HepG2 (cell line): ENCODE data around the gene ACTR10. TPM values are rescaled to one million over a fixed set of nuclear protein-coding genes. Genes with fewer than 3 reads are reported as not detected.
A peak's percentile ranks its signal among the peaks of the same experiment; 100 is the strongest.

ENCODE experiments used
- MTF2 ChIP-seq: sonication (generic); formaldehyde crosslinking; IDR thresholded peaks from 2 replicates; pipeline ENCODE4 v1.5.0; 2020; ENCODE audit warnings: missing genetic modification reagents, borderline replicate concordance
- NFYB ChIP-seq: sonication (generic); formaldehyde crosslinking; IDR thresholded peaks from 2 replicates; pipeline ENCODE4 v1.4.0; 2020; ENCODE audit warnings: missing genetic modification reagents
- NR2F1 ChIP-seq, 2 experiments: fragments of 450-650 bp in 1 of 2; formaldehyde crosslinking in 1 of 2; IDR thresholded peaks; 2 replicates each; pipeline versions ENCODE4 v1.5.0 to v1.6.1; 2016 to 2020; ENCODE audit warnings: mild to moderate bottlenecking in 1 of 2, missing compliant biosample characterization in 1 of 2, missing genetic modification reagents in 1 of 2, moderate library complexity in 1 of 2
- PATZ1 ChIP-seq: sonication (generic); formaldehyde crosslinking; IDR thresholded peaks from 2 replicates; pipeline ENCODE4 v1.4.0; 2020; ENCODE audit warnings: missing genetic modification reagents
- PHF21A ChIP-seq: sonication (generic); formaldehyde crosslinking; IDR thresholded peaks from 2 replicates; pipeline ENCODE4 v1.5.0; 2020; ENCODE audit warnings: mild to moderate bottlenecking, missing genetic modification reagents
- SAP130 ChIP-seq: IDR thresholded peaks from 2 replicates; pipeline ENCODE4 v1.6.1; 2016; ENCODE audit warnings: low read depth
- SP2 ChIP-seq: sonication (generic); formaldehyde crosslinking; IDR thresholded peaks from 2 replicates; pipeline ENCODE4 v1.5.1; 2020; ENCODE audit warnings: mild to moderate bottlenecking, missing genetic modification reagents
- UBTF ChIP-seq: sonication (generic); formaldehyde crosslinking; IDR thresholded peaks from 2 replicates; pipeline ENCODE4 v1.4.0; 2020; ENCODE audit warnings: mild to moderate bottlenecking, missing genetic modification reagents
- ZFP82 ChIP-seq: sonication (generic); formaldehyde crosslinking; IDR thresholded peaks from 2 replicates; pipeline ENCODE4 v1.5.1; 2020; ENCODE audit warnings: mild to moderate bottlenecking, missing genetic modification reagents, borderline replicate concordance
- ZFY ChIP-seq: sonication (generic); formaldehyde crosslinking; IDR thresholded peaks from 2 replicates; pipeline ENCODE4 v1.4.0; 2020; ENCODE audit warnings: missing genetic modification reagents
- ZNF264 ChIP-seq: sonication (generic); formaldehyde crosslinking; IDR thresholded peaks from 2 replicates; pipeline ENCODE4 v1.4.0; 2020; ENCODE audit warnings: missing genetic modification reagents
- ZNF646 ChIP-seq: sonication (generic); formaldehyde crosslinking; IDR thresholded peaks from 2 replicates; pipeline ENCODE4 v1.9.0; 2021; ENCODE audit warnings: mild to moderate bottlenecking, missing genetic modification reagents
- polyA plus RNA-seq, 8 experiments: library from polyadenylated mRNA; depleted of rRNA in 3 of 8; stranded (reverse) in 7 of 8; unstranded in 1 of 8; fragments of >200 nt; fragmentation: Illumina TruSeq in 4 of 8; extraction: Trizol in 4 of 8; gene quantifications; 2 replicates each; pipeline versions ENCODE4 v1.2.1 to v1.2.3, GENCODE V29; 2011 to 2016; ENCODE audit warnings: low read depth in 4 of 8, missing spikeins in 1 of 8, mixed read lengths in 1 of 8; ENCODE audit not compliant: insufficient read depth in 1 of 8
- total RNA-seq, 5 experiments: library from RNA; depleted of rRNA; stranded (reverse); fragments of >200 nt; fragmentation: Illumina TruSeq; extraction: Trizol; gene quantifications; 2 replicates each; pipeline ENCODE4 v1.2.3, GENCODE V29; 2016; ENCODE audit warnings: low read depth in 1 of 5

Gene ACTR10
- total and polyA plus RNA-seq, 2 of the 13 experiments (the other 11 are each of a cell fraction or from before 2014, with no cell fraction given): 30.0 to 41.3 TPM

- TF ChIP-seq ZNF646 (CRISPR knock-in tag) (no peak), ZFP82 (CRISPR knock-in tag) (no peak), NR2F1 (CRISPR knock-in tag; IDR thresholded peaks at IDR 0.05) (no peak), PHF21A (CRISPR knock-in tag) (0 out of 2 replicates have a peak, but pooled peaks have one; percentile 29), SP2 (CRISPR knock-in tag) (peak; percentile 4; the same call in 1 of the 2 replicates), NFYB (peak; percentile 45), SAP130 (CRISPR knock-in tag) (0 out of 2 replicates have a peak, but pooled peaks have one; percentile 32), MTF2 (CRISPR knock-in tag) (0 out of 2 replicates have a peak, but pooled peaks have one; percentile 11), ZNF264 (CRISPR knock-in tag) (no peak), UBTF (CRISPR knock-in tag) (peak; percentile 84), PATZ1 (CRISPR knock-in tag) (0 out of 2 replicates have a peak, but pooled peaks have one; percentile 16), ZFY (peak; percentile 41)
Measured at GRCh38 chr14:58152014-58152857, 47.7 kb upstream of the ACTR10 start, which contains the start of gene ARMH4 (continued).
